Keratinocyte (primary cell): ENCODE data around the gene CIB4. TPM values are rescaled to one million over a fixed set of nuclear protein-coding genes. Genes with fewer than 3 reads are reported as not detected.

ENCODE experiments used
- DNase-seq: peaks from one replicate; pipeline ENCODE4 v3.0.0-alpha.2; 2011; ENCODE audit warnings: low read depth, missing footprints, low spot score
- FAIRE-seq: peaks from 2 replicates; lab custom pipeline; 2011; peaks lifted over from hg19 to GRCh38; lab: Jason Lieb, UNC
- H2AFZ ChIP-seq: 2 replicates; pipeline ENCODE4 v1.6.0; 2012; ENCODE audit warnings: low read length, control low read depth, inconsistent platforms; ENCODE audit not compliant: control insufficient read depth
- H3K27ac ChIP-seq: 2 replicates; pipeline ENCODE4 v1.5.1; 2011; ENCODE audit warnings: low read length; ENCODE audit not compliant: control insufficient read depth, insufficient read depth
- H3K27me3 ChIP-seq: 3 replicates; pipeline ENCODE4 v1.6.0; 2011; ENCODE audit warnings: low read length; ENCODE audit not compliant: control insufficient read depth, insufficient read depth; ENCODE audit errors: extremely low read depth
- H3K36me3 ChIP-seq, 2 experiments: 2 replicates in 1 of 2; 3 replicates in 1 of 2; pipeline ENCODE4 v1.5.1; 2011; ENCODE audit warnings: low read length in 2 of 2, mild to moderate bottlenecking in 1 of 2; ENCODE audit not compliant: control insufficient read depth in 2 of 2, insufficient read depth in 2 of 2; ENCODE audit errors: extremely low read depth in 1 of 2
- H3K4me1 ChIP-seq: 3 replicates; pipeline ENCODE4 v1.5.1; 2011; ENCODE audit warnings: low read length; ENCODE audit not compliant: control insufficient read depth, insufficient read depth; ENCODE audit errors: extremely low read depth
- H3K4me2 ChIP-seq: 3 replicates; pipeline ENCODE4 v1.6.0; 2011; ENCODE audit warnings: low read depth, low read length; ENCODE audit not compliant: control insufficient read depth, insufficient read depth; ENCODE audit errors: extremely low read depth
- H3K4me3 ChIP-seq, 3 experiments: fragments of 200-600 bp in 1 of 3; sonication (generic) in 1 of 3; 2 replicates in 2 of 3; 3 replicates in 1 of 3; pipeline ENCODE4 v1.5.1; 2011 to 2016; ENCODE audit warnings: low read length in 3 of 3, mild to moderate bottlenecking in 3 of 3, control low read depth in 2 of 3, inconsistent platforms in 1 of 3, low read depth in 1 of 3, mixed read lengths in 1 of 3, mixed run types in 1 of 3, moderate library complexity in 1 of 3; ENCODE audit not compliant: control insufficient read depth in 2 of 3, insufficient read depth in 2 of 3; ENCODE audit errors: extremely low read depth in 1 of 3
- H3K79me2 ChIP-seq: 2 replicates; pipeline ENCODE4 v1.6.0; 2012; ENCODE audit warnings: low read length; ENCODE audit not compliant: control insufficient read depth, insufficient read depth
- H3K9ac ChIP-seq: 3 replicates; pipeline ENCODE4 v1.6.0; 2011; ENCODE audit warnings: low read length; ENCODE audit not compliant: control insufficient read depth, insufficient read depth; ENCODE audit errors: extremely low read depth
- H3K9me1 ChIP-seq: 3 replicates; pipeline ENCODE4 v1.6.0; 2011; ENCODE audit warnings: low read length; ENCODE audit not compliant: control insufficient read depth, insufficient read depth; ENCODE audit errors: extremely low read depth
- H3K9me3 ChIP-seq: 2 replicates; pipeline ENCODE4 v1.5.1; 2012; ENCODE audit warnings: low read depth, low read length; ENCODE audit not compliant: control insufficient read depth
- H4K20me1 ChIP-seq: 3 replicates; pipeline ENCODE4 v1.6.0; 2011; ENCODE audit warnings: low read length; ENCODE audit not compliant: control insufficient read depth, insufficient read depth; ENCODE audit errors: extremely low read depth
- CTCF ChIP-seq, 3 experiments: IDR thresholded peaks in 1 of 3; conservative IDR thresholded peaks in 1 of 3; optimal IDR thresholded peaks in 1 of 3; 2 replicates in 2 of 3; 3 replicates in 1 of 3; pipeline versions ENCODE3 to v1.5.1; 2011; ENCODE audit warnings: low read length in 3 of 3, mild to moderate bottlenecking in 3 of 3, moderate library complexity in 2 of 3, control low read depth in 1 of 3, inconsistent platforms in 1 of 3; ENCODE audit not compliant: insufficient read depth in 2 of 3; ENCODE audit errors: extremely low read depth in 1 of 3
- EZH2 ChIP-seq: IDR thresholded peaks from one replicate; pipeline ENCODE4 v1.6.1; 2012; ENCODE audit warnings: inconsistent platforms, mild to moderate bottlenecking, low read length, moderate library complexity
- dilution Hi-C: fragments of 300-500 bp; cut with MboI; formaldehyde crosslinking; loops from one replicate; pipeline ENCODE4 v1.7.0; 2020; ENCODE audit warnings: low sequenced_read_pairs; ENCODE audit not compliant: extremely low pct_ligation_motif_present
- polyA plus RNA-seq, 5 experiments: library from polyadenylated mRNA; depleted of rRNA in 3 of 5; stranded (reverse) in 3 of 5; stranded (forward) in 1 of 5; unstranded in 1 of 5; fragments of >200 nt; gene quantifications; 1 replicate in 1 of 5; 2 replicates in 3 of 5; 3 replicates in 1 of 5; pipeline versions ENCODE4 v1.2.1 to v1.2.3, GENCODE V29; 2011 to 2012; ENCODE audit warnings: missing spikeins in 2 of 5, low read depth in 1 of 5, low replicate concordance in 1 of 5

The CIB4 gene
- polyA plus RNA-seq, 1 donor (not counting 4 experiments of a cell fraction or from before 2014, with no cell fraction given), result not detected

GRCh38 chr2:26536371-26537068, 104.6 kb downstream of the CIB4 start:
- TF ChIP-seq EZH2, result no peak
- H3K9me1 ChIP-seq, result no peaks in the 10 kb centered on the region

DNA sequence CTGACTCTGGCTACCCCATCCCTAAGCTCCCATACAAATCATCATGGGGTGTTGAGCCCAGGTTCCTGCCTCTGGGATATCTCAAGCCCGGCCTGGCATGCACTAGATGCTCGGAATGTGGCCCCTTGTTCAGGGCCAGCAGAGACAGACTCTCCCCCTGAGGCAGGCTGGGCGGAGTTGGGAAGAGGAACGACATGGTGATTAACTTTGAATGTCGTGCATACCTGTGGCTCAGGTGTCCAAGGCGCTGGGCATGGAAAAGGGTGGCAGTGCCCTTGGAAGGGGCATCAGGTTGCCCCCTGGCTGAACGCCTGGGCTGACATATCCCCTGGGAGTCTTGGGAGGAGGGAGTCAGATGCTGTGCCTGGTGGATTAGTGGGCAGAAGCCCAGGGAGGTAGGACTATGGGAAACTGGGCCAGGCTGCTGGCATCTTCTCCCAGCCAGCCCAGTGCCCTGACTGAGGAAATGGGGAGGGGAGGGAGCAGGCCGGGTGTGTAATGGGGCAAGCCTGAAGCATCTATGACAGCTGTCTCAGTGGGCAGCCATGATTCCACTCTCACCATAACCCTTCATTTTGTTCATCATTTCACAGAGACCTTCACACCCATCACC, 105.4 kb downstream of the CIB4 start:
- FAIRE-seq (no peak), DNase-seq (no peak)
- Histone ChIP-seq H3K27me3 (peaks cover 28% of the 10 kb centered on the region), H3K9me1 (no peaks in the 10 kb centered on the region), H3K27ac (no peak overlapping the region), H3K4me1 (no peaks in the 10 kb centered on the region), H3K79me2 (no peaks in the 10 kb centered on the region), H3K4me2 (no peak overlapping the region), H2AFZ (no peak overlapping the region), H3K9me3 (no peaks in the 10 kb centered on the region), H3K4me3 (no peak overlapping the region), H4K20me1 (no peaks in the 10 kb centered on the region), H3K36me3 (no peaks in the 10 kb centered on the region), H3K9ac (no peak overlapping the region)
- dilution Hi-C loops, result no loop called here
- TF ChIP-seq EZH2, result no peak
- no peak for TF ChIP-seq CTCF (optimal IDR thresholded peaks at IDR 0.05 in 1 of 3, IDR thresholded peaks at IDR 0.05 in 1 of 3, conservative IDR thresholded peaks at IDR 0.05 in 1 of 3; ENCODE audit: extremely low read depth in 1 of 3, insufficient read depth in 2 of 3, low read length in 3 of 3)

More at GRCh38 chr2:26536371-26537068, 104.6 kb downstream of the CIB4 start:
- Histone ChIP-seq H3K27ac (no peak overlapping the region), H3K4me1 (no peaks in the 10 kb centered on the region), H3K9ac (no peak overlapping the region), H3K79me2 (no peaks in the 10 kb centered on the region), H3K9me3 (no peaks in the 10 kb centered on the region), H4K20me1 (no peaks in the 10 kb centered on the region), H3K4me2 (no peak overlapping the region), H3K4me3 (no peak overlapping the region), H2AFZ (no peak overlapping the region), H3K27me3 (peaks cover 32% of the 10 kb centered on the region), H3K36me3 (no peaks in the 10 kb centered on the region)
- FAIRE-seq, result no peak
- dilution Hi-C loops, result no loop called here
- no peak for DNase-seq
